Measurements from ENCODE around the gene SCO2.
A peak's percentile ranks its signal among the peaks of the same experiment; 100 is the strongest.

Gene SCO2

GRCh38 chr22:50507991-50508884, 17.2 kb downstream of the SCO2 start, which contains the start of gene NCAPH2:
TSS of gene NCAPH2 (plus strand) at chr22:50508224. CDS start at chr22:50508338, 114 bp downstream.
- TF ChIP-seq, protein P1, sequence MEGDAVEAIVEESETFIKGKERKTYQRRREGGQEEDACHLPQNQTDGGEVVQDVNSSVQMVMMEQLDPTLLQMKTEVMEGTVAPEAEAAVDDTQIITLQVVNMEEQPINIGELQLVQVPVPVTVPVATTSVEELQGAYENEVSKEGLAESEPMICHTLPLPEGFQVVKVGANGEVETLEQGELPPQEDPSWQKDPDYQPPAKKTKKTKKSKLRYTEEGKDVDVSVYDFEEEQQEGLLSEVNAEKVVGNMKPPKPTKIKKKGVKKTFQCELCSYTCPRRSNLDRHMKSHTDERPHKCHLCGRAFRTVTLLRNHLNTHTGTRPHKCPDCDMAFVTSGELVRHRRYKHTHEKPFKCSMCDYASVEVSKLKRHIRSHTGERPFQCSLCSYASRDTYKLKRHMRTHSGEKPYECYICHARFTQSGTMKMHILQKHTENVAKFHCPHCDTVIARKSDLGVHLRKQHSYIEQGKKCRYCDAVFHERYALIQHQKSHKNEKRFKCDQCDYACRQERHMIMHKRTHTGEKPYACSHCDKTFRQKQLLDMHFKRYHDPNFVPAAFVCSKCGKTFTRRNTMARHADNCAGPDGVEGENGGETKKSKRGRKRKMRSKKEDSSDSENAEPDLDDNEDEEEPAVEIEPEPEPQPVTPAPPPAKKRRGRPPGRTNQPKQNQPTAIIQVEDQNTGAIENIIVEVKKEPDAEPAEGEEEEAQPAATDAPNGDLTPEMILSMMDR (IDR thresholded peaks at IDR 0.05; ENCODE audit: insufficient read depth, low read length, missing control alignments), result no peak
- ChIA-PET CTCF (interaction anchor here (0.7 to 2.3 kb wide), 12 partner anchors 8 to 188 kb away, joined by 3 to 14 read pairs (median 4); partner anchors contain the start of genes SCO2 and SYCE3), POLR2A (interaction anchor here (0.7 to 1.9 kb wide), 5 partner anchors 10 to 64 kb away, joined by 3 to 25 read pairs (median 4); partner anchors contain the start of gene SCO2)
- peak; percentile 58 for DNase-seq (ENCODE audit: low read depth, low spot score)
- peak within 1 kb of the TSS; percentile 96 for H3K4me3 ChIP-seq (ENCODE audit: low read depth, low read length)

DNA sequence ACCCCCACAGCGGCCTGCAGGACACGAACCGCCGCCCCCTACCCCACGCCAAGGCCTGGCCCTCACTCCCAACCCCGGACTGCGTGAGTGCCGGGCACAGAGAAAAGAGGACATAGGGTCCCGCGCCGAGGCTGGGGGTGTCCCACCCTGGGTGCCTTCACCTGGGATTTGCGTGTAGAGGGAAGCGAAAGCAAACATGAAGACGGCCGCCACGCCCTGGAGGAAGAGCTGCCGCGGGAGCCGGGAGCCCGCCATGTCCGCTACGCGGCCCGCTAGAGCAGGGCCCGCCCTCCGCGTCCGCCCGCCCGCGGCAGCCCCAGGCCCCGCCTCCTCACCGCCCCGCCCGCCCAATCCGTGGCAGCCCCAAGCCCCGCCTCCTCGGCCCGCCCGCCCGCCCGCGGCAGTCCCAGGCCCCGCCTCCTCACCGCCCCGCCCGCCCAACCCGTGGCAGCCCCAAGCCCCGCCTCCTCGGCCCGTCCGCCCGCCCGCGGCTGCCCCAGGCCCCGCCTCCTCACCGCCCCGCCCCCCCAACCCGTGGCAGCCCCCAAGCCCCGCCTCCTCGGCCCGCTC, 17.9 kb downstream of the SCO2 start, which contains the start of gene LMF2:
LMF2 (minus strand) TSS at position 282 of the 570 bp plus-strand sequence; CDS start at position 255, 27 bp downstream.
- H3K4me3 ChIP-seq (ENCODE audit: low read depth, low read length), result peak within 1 kb of the TSS; percentile 96
- ChIA-PET CTCF (interaction anchor here (0.7 to 1.0 kb wide), 5 partner anchors 10 to 113 kb away, joined by 4 to 7 read pairs (median 4); partner anchors contain the start of gene SCO2), POLR2A (interaction anchor here (0.7 to 1.9 kb wide), 5 partner anchors 10 to 63 kb away, joined by 3 to 25 read pairs (median 4); partner anchors contain the start of gene SCO2)
- DNase-seq (ENCODE audit: low read depth, low spot score), result no peak
- TF ChIP-seq, protein P1 (IDR thresholded peaks at IDR 0.05; ENCODE audit: insufficient read depth, low read length, missing control alignments), result no peak

GRCh38 chr22:50506611-50507420, 18.6 kb downstream of the SCO2 start:
- ChIA-PET POLR2A (interaction anchor here (0.7 kb wide), 1 partner anchor 10 kb away, joined by 3 read pairs; no protein-coding TSS in a partner anchor), CTCF (interaction anchor here (1.0 to 1.2 kb wide), 2 partner anchors 9 to 19 kb away, joined by 3 to 5 read pairs; partner anchors contain the start of gene SCO2)
- TF ChIP-seq, protein P1 (IDR thresholded peaks at IDR 0.05; ENCODE audit: insufficient read depth, low read length, missing control alignments), result no peak
- DNase-seq (ENCODE audit: low read depth, low spot score), result no peak
- peak overlapping the region; percentile 96 for H3K4me3 ChIP-seq (ENCODE audit: low read depth, low read length)

- peak overlapping the region; percentile 96 for H3K4me3 ChIP-seq (ENCODE audit: low read depth, low read length)
- ChIA-PET POLR2A (interaction anchor here (0.7 kb wide), 2 partner anchors 9 to 265 kb away, joined by 3 read pairs; no protein-coding TSS in a partner anchor), CTCF (interaction anchor here (1.0 to 1.3 kb wide), 3 partner anchors 8 to 22 kb away, joined by 3 to 5 read pairs (median 3); partner anchors contain the start of gene SCO2)
- TF ChIP-seq, protein P1 (IDR thresholded peaks at IDR 0.05; ENCODE audit: insufficient read depth, low read length, missing control alignments), result no peak
- no peak for DNase-seq (ENCODE audit: low read depth, low spot score)
Measured at GRCh38 chr22:50505776-50506610, 19.4 kb downstream of the SCO2 start.

DNA sequence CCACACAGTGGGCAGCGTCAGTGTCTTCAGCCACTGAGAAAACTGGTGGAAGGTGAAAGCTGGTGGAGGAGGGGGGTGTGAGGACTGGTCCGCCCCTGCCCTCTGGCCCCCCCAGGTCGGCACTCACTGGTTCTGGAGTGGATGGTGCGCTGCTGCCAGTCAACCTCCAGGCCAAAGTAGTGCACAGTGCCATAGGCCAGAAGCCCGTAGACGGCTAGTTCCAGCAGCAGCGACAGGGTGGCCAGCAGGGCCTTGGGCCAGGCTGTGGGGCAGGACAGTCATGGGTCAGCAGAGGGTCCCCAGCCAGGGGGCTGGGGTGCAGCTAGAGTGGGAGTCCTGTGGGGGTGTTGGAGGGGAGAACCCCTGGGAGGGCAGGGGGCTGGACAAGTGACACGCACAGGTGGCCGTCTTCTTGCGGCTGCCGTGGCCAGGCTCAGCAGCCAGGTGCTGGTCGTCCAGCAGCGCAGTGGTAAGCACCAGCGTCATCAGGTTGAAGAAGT, 20.1 kb downstream of the SCO2 start:
- H3K4me3 ChIP-seq (ENCODE audit: low read depth, low read length), result no peak overlapping the region
- ChIA-PET CTCF (interaction anchor here (1.3 kb wide), 1 partner anchor 22 kb away, joined by 3 read pairs; no protein-coding TSS in a partner anchor), POLR2A (interaction anchor here (0.7 kb wide), 1 partner anchor 264 kb away, joined by 3 read pairs; no protein-coding TSS in a partner anchor)
- TF ChIP-seq, protein P1 (IDR thresholded peaks at IDR 0.05; ENCODE audit: insufficient read depth, low read length, missing control alignments), result no peak
- no peak for DNase-seq (ENCODE audit: low read depth, low spot score)

All from AG04449 (cell line).